ENCODE data around the gene MITF.

DNA sequence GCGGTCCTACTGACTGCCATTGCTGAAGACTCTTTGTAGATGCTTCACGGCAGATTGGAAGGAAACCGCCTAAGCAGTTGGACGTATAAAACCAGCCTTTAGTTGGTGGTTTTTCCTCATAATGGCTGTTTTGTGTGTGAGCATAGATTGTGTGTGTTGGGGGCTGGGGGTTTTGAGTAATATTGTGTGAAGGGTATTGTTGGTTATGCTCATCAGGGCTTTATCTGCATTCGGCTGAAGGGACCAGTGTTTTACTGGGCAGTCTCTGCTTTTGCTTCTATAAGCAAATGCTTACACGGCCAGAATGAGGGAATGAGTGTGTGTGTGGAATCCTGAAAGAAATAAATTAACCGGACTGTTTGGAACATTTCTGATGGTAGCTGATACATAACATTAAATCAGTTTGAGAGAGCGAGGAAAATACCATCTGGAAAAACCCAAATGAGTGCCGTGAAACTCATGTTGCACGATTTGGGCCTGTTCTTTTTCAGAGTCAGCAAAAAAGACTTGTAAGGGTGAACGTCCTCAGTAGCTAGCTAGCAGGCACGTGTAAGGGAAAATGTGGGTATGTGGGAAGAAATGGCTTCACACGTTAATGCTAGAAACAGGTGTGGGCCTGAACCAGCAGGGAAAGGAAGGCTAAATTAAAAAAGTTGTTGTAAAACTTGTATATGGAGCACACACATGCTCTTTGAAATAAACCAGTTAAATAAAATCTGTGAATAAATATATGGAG is 1.9 kb downstream of the MITF start:
- TF ChIP-seq CTCF (IDR thresholded peaks at IDR 0.05) (no peak), POLR2A (IDR thresholded peaks at IDR 0.05) (no peak)
